Right lobe of liver (tissue), 6 donors: ENCODE data around the gene NOL4L. TPM values are rescaled to one million over a fixed set of nuclear protein-coding genes. Genes with fewer than 3 reads are reported as not detected.
"Not testable (repeated sequence)": the region's sequence is repeated elsewhere in the genome, so short reads cannot be mapped to it uniquely, and the experiment has no call there.

ENCODE experiments used
- ATAC-seq, 4 donors: fragments of 200-7000 bp; cut with Tn5 transposase; one replicate each; pipeline ENCODE4 v1.9.1; 2020; ENCODE audit warnings: mild to moderate bottlenecking in 4 of 4, moderate library complexity in 4 of 4
- DNase-seq, 3 donors: peaks; one replicate each; pipeline ENCODE4 v3.0.0-alpha.2; 2020
- H3K27ac ChIP-seq, 3 donors: fragments of 200-600 bp; one replicate each; pipeline ENCODE4 v1.8.0; 2022
- H3K27me3 ChIP-seq, 2 donors: fragments of 200-600 bp; one replicate each; pipeline ENCODE4 v1.8.0; 2022
- H3K36me3 ChIP-seq, 4 donors: fragments of 200-600 bp; sonication (generic) in 1 of 4; one replicate each; pipeline versions ENCODE4 v1.5.1 to v1.8.0; 2017 to 2022; ENCODE audit warnings: control low read depth in 1 of 4
- H3K4me1 ChIP-seq, 4 donors: fragments of 200-600 bp; sonication (generic) in 1 of 4; one replicate each; pipeline versions ENCODE4 v1.5.1 to v1.8.0; 2017 to 2022; ENCODE audit warnings: control low read depth in 1 of 4
- H3K4me3 ChIP-seq, 3 donors: fragments of 200-600 bp; one replicate each; pipeline ENCODE4 v1.8.0; 2022
- H3K9me3 ChIP-seq, 4 donors: fragments of 200-600 bp; sonication (generic) in 1 of 4; one replicate each; pipeline versions ENCODE4 v1.5.1 to v1.8.0; 2017 to 2022; ENCODE audit warnings: control low read depth in 1 of 4
- POLR2A ChIP-seq: fragments of 450-650 bp; IDR thresholded peaks from one replicate; pipeline ENCODE4 v1.6.1; 2017; ENCODE audit warnings: antibody characterized with exemption, mild to moderate bottlenecking
- WGBS: methylation state at CpG from one replicate; pipeline ENCODE4 v1.1.6; 2018; ENCODE audit warnings: low coverage, low lambda C conversion rate; ENCODE audit not compliant: insufficient coverage; ENCODE audit errors: missing lambda C conversion rate; 5-methylcytosine and 5-hydroxymethylcytosine counted together
- intact Hi-C, 2 donors: fragments of 100-400 bp; cut with DNase I; formaldehyde crosslinking; loops; one replicate each; pipeline versions ENCODE4 v1.11.2 to v1.14.1; 2022
- total RNA-seq, 6 experiments: library from RNA; depleted of rRNA in 2 of 6; stranded (reverse); fragments of >200 nt in 2 of 6; fragmentation: NEBNext Ultra II Directional in 3 of 6; extraction: Animal tissue kit (Norgen Biotek cat#: 25700) in 3 of 6; gene quantifications; one replicate each; pipeline versions ENCODE4 v1.1.0 to v1.2.4, GENCODE V29; 2016 to 2023
- TF ChIP-seq, protein P1 (sequence below), 4 donors: fragments of 200-600 bp in 3 of 4; fragments of 450-650 bp in 1 of 4; IDR thresholded peaks; one replicate each; pipeline versions ENCODE4 v1.5.1 to v1.8.0; 2016 to 2022; ENCODE audit warnings: antibody characterized with exemption in 4 of 4, mild to moderate bottlenecking in 2 of 4
- donor health status: DM: no; HTN: yes; CAD: no.
- donor health status: DM: no; HTN: no; CAD: no.
- donor health status: DM: no; HTN: no; CAD: no.
- donor health status: DM: no; HTN: yes; CAD: no.
- donor health status: DM: no; HTN: yes; CAD: no.

The NOL4L gene
- total RNA-seq, 6 experiments from 2014 or later, result 4.3 to 6.5 (median 5.7) TPM

DNA sequence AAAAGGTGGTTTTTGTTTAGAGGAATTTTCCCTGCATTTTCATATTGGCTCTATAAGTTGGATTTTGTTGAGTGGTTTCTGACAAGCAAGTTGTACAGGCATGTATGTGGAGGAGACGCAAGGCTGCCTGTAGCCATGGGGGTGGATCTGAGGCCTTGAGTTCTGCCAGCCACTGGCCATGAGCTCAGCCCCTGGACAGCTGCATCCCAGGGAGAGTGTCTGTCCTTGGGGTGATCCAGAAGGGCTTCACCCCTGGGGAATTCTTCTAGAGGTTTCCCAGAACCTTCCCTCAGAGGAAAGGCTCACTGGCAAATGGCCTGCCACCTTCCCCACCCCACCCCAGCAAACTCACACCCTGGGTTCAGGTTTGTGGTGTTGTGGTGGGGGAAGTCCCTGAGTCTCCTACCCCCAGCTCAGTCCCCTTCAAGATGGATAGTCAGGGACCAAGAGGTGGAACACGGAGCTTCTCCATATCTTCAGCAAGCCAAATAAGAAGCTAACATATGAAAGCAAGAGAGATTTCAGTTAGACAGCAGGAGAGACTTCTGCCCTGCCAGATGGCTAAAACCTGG lies 11.6 kb upstream of the NOL4L start:
- Histone ChIP-seq H3K4me1 (no peaks in the 10 kb centered on the region), H3K27ac (no peak overlapping the region), H3K9me3 (no peaks in the 10 kb centered on the region), H3K4me3 (no peak overlapping the region), H3K27me3 (no peaks in the 10 kb centered on the region), H3K36me3 (no peaks in the 10 kb centered on the region)
- WGBS, result 100% methylated on average over 1 of the region's 2 CpGs
- ATAC-seq, result no peak
- TF ChIP-seq POLR2A, result no peak
- TF ChIP-seq, protein P1, sequence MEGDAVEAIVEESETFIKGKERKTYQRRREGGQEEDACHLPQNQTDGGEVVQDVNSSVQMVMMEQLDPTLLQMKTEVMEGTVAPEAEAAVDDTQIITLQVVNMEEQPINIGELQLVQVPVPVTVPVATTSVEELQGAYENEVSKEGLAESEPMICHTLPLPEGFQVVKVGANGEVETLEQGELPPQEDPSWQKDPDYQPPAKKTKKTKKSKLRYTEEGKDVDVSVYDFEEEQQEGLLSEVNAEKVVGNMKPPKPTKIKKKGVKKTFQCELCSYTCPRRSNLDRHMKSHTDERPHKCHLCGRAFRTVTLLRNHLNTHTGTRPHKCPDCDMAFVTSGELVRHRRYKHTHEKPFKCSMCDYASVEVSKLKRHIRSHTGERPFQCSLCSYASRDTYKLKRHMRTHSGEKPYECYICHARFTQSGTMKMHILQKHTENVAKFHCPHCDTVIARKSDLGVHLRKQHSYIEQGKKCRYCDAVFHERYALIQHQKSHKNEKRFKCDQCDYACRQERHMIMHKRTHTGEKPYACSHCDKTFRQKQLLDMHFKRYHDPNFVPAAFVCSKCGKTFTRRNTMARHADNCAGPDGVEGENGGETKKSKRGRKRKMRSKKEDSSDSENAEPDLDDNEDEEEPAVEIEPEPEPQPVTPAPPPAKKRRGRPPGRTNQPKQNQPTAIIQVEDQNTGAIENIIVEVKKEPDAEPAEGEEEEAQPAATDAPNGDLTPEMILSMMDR (IDR thresholded peaks at IDR 0.05), result no peak
- DNase-seq, result no peak
- intact Hi-C loops, result no loop called here

DNA sequence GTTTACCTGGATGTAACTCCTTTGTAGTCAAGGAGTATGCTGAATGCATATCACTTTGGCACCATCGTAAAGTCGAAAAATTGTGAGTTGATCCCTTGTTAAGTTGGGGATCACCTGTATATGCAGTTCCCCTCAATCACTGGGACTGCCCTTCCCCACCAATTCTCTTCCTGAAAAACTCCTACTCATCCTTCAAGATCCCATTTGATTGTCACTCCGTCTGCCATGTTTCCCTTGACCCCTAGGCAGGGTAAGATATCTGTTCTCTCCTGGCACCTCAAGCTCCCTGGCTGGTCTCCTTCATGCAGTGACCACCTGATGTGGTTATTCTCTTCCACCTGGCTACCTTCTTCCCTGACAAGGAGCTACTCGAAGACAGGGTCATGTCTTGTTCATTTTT lies 10.0 kb upstream of the NOL4L start:
- Histone ChIP-seq H3K9me3 (no peaks in the 10 kb centered on the region), H3K27ac (no peak overlapping the region), H3K4me1 (no peaks in the 10 kb centered on the region), H3K36me3 (no peaks in the 10 kb centered on the region), H3K4me3 (no peak overlapping the region), H3K27me3 (no peaks in the 10 kb centered on the region)
- WGBS, result 85% methylated on average over 4 of the region's 4 CpGs
- intact Hi-C loops, result no loop called here
- TF ChIP-seq POLR2A, result no peak
- TF ChIP-seq, protein P1 (IDR thresholded peaks at IDR 0.05), result no peak
- no peak for ATAC-seq
- DNase-seq, result no peak

DNA sequence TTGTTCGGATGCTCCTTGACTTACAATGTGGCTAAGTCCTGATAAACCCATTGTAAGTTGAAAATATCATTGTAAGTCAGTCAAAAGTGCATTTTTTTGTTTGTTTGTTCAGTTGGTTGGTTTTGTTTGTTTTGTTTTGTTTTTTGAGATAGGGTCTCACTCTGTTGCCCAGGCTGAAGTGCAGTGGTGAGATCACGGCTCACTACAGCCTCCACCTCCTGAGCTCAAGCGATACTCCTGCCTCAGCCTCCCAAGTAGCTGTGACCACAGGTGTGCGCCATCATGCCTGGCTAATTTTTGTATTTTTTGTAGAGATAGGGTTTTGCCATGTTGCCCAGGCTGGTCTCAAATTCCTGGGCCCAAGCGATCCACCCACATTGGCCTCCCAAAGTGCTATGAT lies 9.5 kb upstream of the NOL4L start:
- H3K4me3 ChIP-seq, intact Hi-C loops, H3K27me3 ChIP-seq, H3K9me3 ChIP-seq, H3K36me3 ChIP-seq, ATAC-seq, H3K27ac ChIP-seq, DNase-seq, H3K4me1 ChIP-seq: not testable (repeated sequence)
- WGBS, result 98% methylated on average over 4 of the region's 5 CpGs

DNA sequence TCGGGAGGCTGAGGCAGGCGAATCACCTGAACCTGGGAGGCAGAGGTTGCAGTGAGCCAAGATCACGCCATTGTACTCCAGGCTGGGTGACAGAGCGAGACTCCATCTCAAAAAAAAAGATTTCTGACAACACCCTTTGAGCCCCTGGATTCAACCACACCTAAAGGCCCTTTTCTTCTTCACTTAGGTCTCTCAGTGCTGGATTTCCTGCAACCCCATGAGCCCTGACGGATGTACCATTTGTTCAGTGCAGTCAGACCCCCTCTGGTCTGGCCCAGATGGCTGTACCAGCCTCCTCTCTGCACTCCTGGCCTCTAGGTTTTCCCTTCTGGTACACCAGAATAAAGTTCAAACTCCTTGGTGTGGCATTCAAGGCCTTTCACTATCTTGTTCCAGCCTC lies 9.1 kb upstream of the NOL4L start:
- no peaks in the 10 kb centered on the region for H3K9me3 ChIP-seq
- intact Hi-C loops, result no loop called here
- no peak overlapping the region for H3K27ac ChIP-seq
- H3K36me3 ChIP-seq, result no peaks in the 10 kb centered on the region
- ATAC-seq (no peak), DNase-seq (no peak)
- TF ChIP-seq POLR2A, result no peak
- TF ChIP-seq, protein P1 (IDR thresholded peaks at IDR 0.05), result no peak
- 60% methylated on average over 1 of the region's 5 CpGs for WGBS
- no peaks in the 10 kb centered on the region for H3K4me1 ChIP-seq
- no peak overlapping the region for H3K4me3 ChIP-seq
- no peaks in the 10 kb centered on the region for H3K27me3 ChIP-seq

DNA sequence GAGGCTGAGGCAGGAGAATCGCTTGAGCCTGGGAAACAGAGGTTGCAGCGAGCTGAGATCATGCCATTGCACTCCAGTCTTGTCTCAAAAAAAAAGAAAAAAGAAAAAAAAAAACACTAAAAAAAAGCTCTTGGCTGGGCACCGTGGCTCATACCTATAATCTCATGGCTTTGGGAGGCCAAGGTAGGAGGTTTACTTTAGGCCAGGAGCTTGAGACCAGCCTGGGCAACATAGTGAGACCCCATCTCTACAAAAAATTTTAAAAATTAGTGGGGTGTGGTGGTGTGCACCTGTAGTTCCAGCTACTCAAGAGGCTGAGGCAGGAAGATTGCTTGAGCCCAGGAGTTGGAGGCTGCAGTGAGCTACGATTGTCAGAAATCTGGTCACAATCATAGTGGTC lies 7.5 kb upstream of the NOL4L start:
- H3K36me3 ChIP-seq, ATAC-seq, H3K27me3 ChIP-seq, H3K4me3 ChIP-seq, H3K27ac ChIP-seq, H3K9me3 ChIP-seq, DNase-seq, intact Hi-C loops, H3K4me1 ChIP-seq: not testable (repeated sequence)
- 94% methylated on average over 2 of the region's 4 CpGs for WGBS

DNA sequence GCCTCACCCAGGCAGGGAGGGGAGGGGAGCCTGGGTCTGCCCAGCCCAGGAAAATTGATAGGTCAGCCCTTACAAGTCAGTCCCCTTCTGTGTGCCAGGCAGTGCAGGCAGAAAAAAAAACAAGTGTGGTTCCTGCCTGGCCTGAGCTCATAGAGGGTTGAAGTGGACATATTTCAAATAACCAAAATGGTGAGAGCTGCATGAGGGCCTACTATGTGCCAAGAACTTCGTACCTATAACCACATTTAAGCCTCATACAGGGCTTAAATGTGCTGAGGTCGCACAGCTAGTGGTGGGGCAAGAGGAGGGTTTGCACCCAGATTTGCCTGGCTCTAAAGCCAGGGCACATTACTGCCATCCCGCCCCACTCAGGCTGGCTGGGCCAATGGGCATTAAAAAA lies 6.9 kb upstream of the NOL4L start:
- Histone ChIP-seq H3K27me3 (no peaks in the 10 kb centered on the region), H3K27ac (no peak overlapping the region), H3K4me3 (no peak overlapping the region), H3K4me1 (no peaks in the 10 kb centered on the region), H3K9me3 (no peaks in the 10 kb centered on the region), H3K36me3 (no peaks in the 10 kb centered on the region)
- TF ChIP-seq POLR2A, result no peak
- TF ChIP-seq, protein P1 (IDR thresholded peaks at IDR 0.05), result no peak
- DNase-seq (no peak), ATAC-seq (no peak)
- WGBS, result 83% methylated on average over 2 of the region's 3 CpGs
- intact Hi-C loops, result no loop called here
